GM18505 (cell line): ENCODE measurements around the gene PDZD2.
A peak's percentile ranks its signal among the peaks of the same experiment; 100 is the strongest.
"Not testable (repeated sequence)": the region's sequence is repeated elsewhere in the genome, so short reads cannot be mapped to it uniquely, and the experiment has no call there.

ENCODE experiments used
- ATAC-seq: cut with Tn5 transposase; IDR thresholded peaks from one replicate; pipeline ENCODE4 v1.9.1; 2021; ENCODE audit not compliant: unreplicated experiment
- POLR2A ChIP-seq: IDR thresholded peaks from 4 replicates; pipeline ENCODE4 v1.6.1; 2011; ENCODE audit warnings: borderline replicate concordance; ENCODE audit not compliant: insufficient read depth, insufficient read length; ENCODE audit errors: extremely low read depth

PDZD2 gene

GRCh38 chr5:32000731-32001130 lies 361.8 kb downstream of the PDZD2 start:
- no peak for ATAC-seq
- no peak for TF ChIP-seq POLR2A

- TF ChIP-seq POLR2A = no peak
- ATAC-seq = no peak
These were observed 362.4 kb downstream of the PDZD2 start for GRCh38 chr5:32001284-32001683.

GRCh38 chr5:32001707-32002106 lies 362.8 kb downstream of the PDZD2 start:
- no peak for TF ChIP-seq POLR2A
- ATAC-seq = no peak

GRCh38 chr5:32002755-32003154 lies 363.8 kb downstream of the PDZD2 start:
- TF ChIP-seq POLR2A = no peak
- no peak for ATAC-seq

GRCh38 chr5:32003981-32004380 lies 365.1 kb downstream of the PDZD2 start:
- ATAC-seq = no peak
- no peak for TF ChIP-seq POLR2A

GRCh38 chr5:32004404-32004803 lies 365.5 kb downstream of the PDZD2 start:
- no peak for TF ChIP-seq POLR2A

GRCh38 chr5:32008746-32009145 lies 369.8 kb downstream of the PDZD2 start:
- ATAC-seq = no peak
- TF ChIP-seq POLR2A = no peak

More at GRCh38 chr5:32004404-32004803, 365.5 kb downstream of the PDZD2 start:
- ATAC-seq = peak; percentile 54

- no peak for TF ChIP-seq POLR2A
- ATAC-seq = no peak
These were observed 374.7 kb downstream of the PDZD2 start for GRCh38 chr5:32013658-32014057.

- no peak for TF ChIP-seq POLR2A
- no peak for ATAC-seq
These were observed 375.3 kb downstream of the PDZD2 start for GRCh38 chr5:32014096-32014745.

- ATAC-seq = not testable (repeated sequence)
These were observed 376.3 kb downstream of the PDZD2 start for GRCh38 chr5:32015262-32015661.

GRCh38 chr5:32017692-32018367 lies 378.9 kb downstream of the PDZD2 start:
- no peak for TF ChIP-seq POLR2A
- no peak for ATAC-seq

- ATAC-seq = no peak
- TF ChIP-seq POLR2A = no peak
These were observed 379.8 kb downstream of the PDZD2 start for GRCh38 chr5:32018476-32019436.

- TF ChIP-seq POLR2A = no peak
- peak; percentile 80 for ATAC-seq
These were observed 381.3 kb downstream of the PDZD2 start for GRCh38 chr5:32020271-32020670.
